ENCODE results near the gene SPATS1.

- TF ChIP-seq CTCF (IDR thresholded peaks at IDR 0.05) (no peak), POLR2A (IDR thresholded peaks at IDR 0.05) (no peak)
Measured at GRCh38 chr6:44339763-44340625, 2.5 kb upstream of the SPATS1 start.
